DND-41 (cell line): ENCODE results near the gene RGS9.

ENCODE experiments used
- ATAC-seq: fragments of 200-7000 bp; cut with Tn5 transposase; 3 replicates; pipeline ENCODE4 v1.9.1; 2021; ENCODE audit warnings: low read depth; ENCODE audit not compliant: insufficient read depth
- DNase-seq: peaks from one replicate; pipeline ENCODE4 v3.0.0-alpha.2; 2020
- H2AFZ ChIP-seq: 2 replicates; pipeline ENCODE4 v1.6.0; 2012; ENCODE audit warnings: low read depth, low read length
- H3K27ac ChIP-seq: 2 replicates; pipeline ENCODE4 v1.5.1; 2012; ENCODE audit warnings: low read length, inconsistent platforms
- H3K27me3 ChIP-seq: fragments of 200-600 bp; sonication (generic); 2 replicates; pipeline ENCODE4 v1.6.0; 2012; ENCODE audit warnings: low read length, mild to moderate bottlenecking, inconsistent platforms; ENCODE audit not compliant: insufficient read depth, poor library complexity
- H3K36me3 ChIP-seq: 2 replicates; pipeline ENCODE4 v1.5.1; 2012; ENCODE audit warnings: low read length, inconsistent platforms; ENCODE audit not compliant: insufficient read depth
- H3K4me1 ChIP-seq: 2 replicates; pipeline ENCODE4 v1.5.1; 2012; ENCODE audit warnings: mild to moderate bottlenecking, low read length; ENCODE audit not compliant: insufficient read depth
- H3K4me2 ChIP-seq: 2 replicates; pipeline ENCODE4 v1.6.0; 2012; ENCODE audit warnings: mild to moderate bottlenecking, moderate library complexity, low read length, inconsistent platforms; ENCODE audit not compliant: insufficient read depth
- H3K4me3 ChIP-seq, 2 experiments: fragments of 200-600 bp in 1 of 2; shearing (Covaris generic) in 1 of 2; 2 replicates each; pipeline ENCODE4 v1.5.1; 2012 to 2016; ENCODE audit warnings: inconsistent platforms in 2 of 2, low read length in 2 of 2, mild to moderate bottlenecking in 2 of 2, low read depth in 1 of 2, moderate library complexity in 1 of 2
- H3K79me2 ChIP-seq: 2 replicates; pipeline ENCODE4 v1.6.0; 2012; ENCODE audit warnings: low read length, inconsistent platforms; ENCODE audit not compliant: insufficient read depth
- H3K9ac ChIP-seq: 2 replicates; pipeline ENCODE4 v1.6.0; 2012; ENCODE audit warnings: low read depth, mild to moderate bottlenecking, inconsistent platforms, low read length, moderate library complexity
- H3K9me3 ChIP-seq: 2 replicates; pipeline ENCODE4 v1.5.1; 2012; ENCODE audit warnings: low read length, moderate library complexity, mild to moderate bottlenecking, inconsistent platforms; ENCODE audit not compliant: insufficient read depth, severe bottlenecking
- H4K20me1 ChIP-seq: 2 replicates; pipeline ENCODE4 v1.6.0; 2012; ENCODE audit warnings: low read length; ENCODE audit not compliant: insufficient read depth
- CTCF ChIP-seq: IDR thresholded peaks from 2 replicates; pipeline ENCODE4 v1.5.1; 2012; ENCODE audit warnings: borderline replicate concordance, low read length, moderate library complexity, mild to moderate bottlenecking; ENCODE audit not compliant: poor library complexity, severe bottlenecking; ENCODE audit errors: extremely low read depth
- EZH2 ChIP-seq: IDR thresholded peaks from 3 replicates; pipeline ENCODE4 v1.6.1; 2012; ENCODE audit warnings: borderline replicate concordance, low read depth, mild to moderate bottlenecking, moderate library complexity, low read length, inconsistent platforms; ENCODE audit not compliant: severe bottlenecking

The RGS9 gene

GRCh38 chr17:65254166-65254565 lies 117.0 kb downstream of the RGS9 start:
- Histone ChIP-seq H3K4me3 (no peak overlapping the region), H2AFZ (no peak overlapping the region), H3K36me3 (no peaks in the 10 kb centered on the region), H3K4me1 (no peaks in the 10 kb centered on the region), H3K9me3 (no peaks in the 10 kb centered on the region), H3K4me2 (no peak overlapping the region), H3K27ac (no peak overlapping the region), H4K20me1 (no peaks in the 10 kb centered on the region), H3K79me2 (no peaks in the 10 kb centered on the region), H3K9ac (no peak overlapping the region), H3K27me3 (no peaks in the 10 kb centered on the region)
- DNase-seq (no peak), ATAC-seq (peak; percentile 64; the same call in 1 of the 3 replicates)
- TF ChIP-seq CTCF: no peak
- no peak for TF ChIP-seq EZH2

GRCh38 chr17:65259281-65259680 lies 122.1 kb downstream of the RGS9 start:
- DNase-seq: no peak
- Histone ChIP-seq H3K9me3 (no peaks in the 10 kb centered on the region), H3K4me2 (no peak overlapping the region), H3K27ac (no peak overlapping the region), H3K36me3 (no peaks in the 10 kb centered on the region), H3K27me3 (no peaks in the 10 kb centered on the region), H3K4me1 (no peaks in the 10 kb centered on the region; the same call in 1 of the 2 replicates), H2AFZ (no peak overlapping the region), H4K20me1 (no peaks in the 10 kb centered on the region), H3K4me3 (no peak overlapping the region), H3K9ac (no peak overlapping the region), H3K79me2 (no peaks in the 10 kb centered on the region)
- ATAC-seq: no peak
- no peak for TF ChIP-seq CTCF
- no peak for TF ChIP-seq EZH2

- no peak overlapping the region for H3K27ac ChIP-seq
Observed at GRCh38 chr17:65259696-65260485, 122.7 kb downstream of the RGS9 start.

More at GRCh38 chr17:65259696-65260485, 122.7 kb downstream of the RGS9 start:
- no peak overlapping the region for H3K4me2 ChIP-seq
- ATAC-seq: no peak
- no peaks in the 10 kb centered on the region for H3K79me2 ChIP-seq
- H3K9ac ChIP-seq: no peak overlapping the region
- H3K4me1 ChIP-seq: no peaks in the 10 kb centered on the region; the same call in 1 of the 2 replicates
- no peak overlapping the region for H2AFZ ChIP-seq
- H3K4me3 ChIP-seq: no peak overlapping the region
- H4K20me1 ChIP-seq: no peaks in the 10 kb centered on the region
- TF ChIP-seq CTCF: no peak
- no peak for TF ChIP-seq EZH2
- no peak for DNase-seq
- no peaks in the 10 kb centered on the region for H3K27me3 ChIP-seq
- no peaks in the 10 kb centered on the region for H3K36me3 ChIP-seq
- H3K9me3 ChIP-seq: no peaks in the 10 kb centered on the region
